Breast epithelium (tissue), 4 donors: ENCODE data around the gene NRG3. TPM values are rescaled to one million over a fixed set of nuclear protein-coding genes. Genes with fewer than 3 reads are reported as not detected.

ENCODE experiments used
- DNase-seq, 2 donors: peaks; one replicate each; pipeline ENCODE4 v3.0.0-alpha.2; 2019; ENCODE audit warnings: low spot score in 2 of 2
- H3K27ac ChIP-seq, 2 donors: fragments of 200-600 bp; sonication (generic) in 1 of 2; one replicate each; pipeline ENCODE4 v1.5.1; 2016 to 2019; ENCODE audit warnings: mild to moderate bottlenecking in 1 of 2
- H3K27me3 ChIP-seq, 2 donors: fragments of 200-600 bp; sonication (generic) in 1 of 2; one replicate each; pipeline versions ENCODE4 v1.5.1 to v1.6.0; 2017 to 2019; ENCODE audit warnings: control low read depth in 1 of 2, mild to moderate bottlenecking in 1 of 2
- H3K36me3 ChIP-seq: fragments of 200-600 bp; one replicate; pipeline ENCODE4 v1.5.1; 2019
- H3K4me1 ChIP-seq, 2 donors: fragments of 200-600 bp; sonication (generic); one replicate each; pipeline ENCODE4 v1.5.1; 2016 to 2019; ENCODE audit warnings: control low read depth in 1 of 2
- H3K4me3 ChIP-seq, 3 donors: fragments of 200-600 bp; sonication (generic); 1 replicate in 2 of 3; 2 replicates in 1 of 3; pipeline ENCODE4 v1.5.1; 2016 to 2019; ENCODE audit warnings: mild to moderate bottlenecking in 3 of 3, moderate library complexity in 2 of 3
- H3K9me3 ChIP-seq, 2 donors: fragments of 200-600 bp; sonication (generic) in 1 of 2; one replicate each; pipeline ENCODE4 v1.5.1; 2016 to 2019; ENCODE audit warnings: control low read depth in 1 of 2
- POLR2A ChIP-seq: fragments of 450-650 bp; IDR thresholded peaks from one replicate; pipeline ENCODE4 v1.6.1; 2016; ENCODE audit warnings: antibody characterized with exemption, mild to moderate bottlenecking, moderate library complexity
- POLR2AphosphoS5 ChIP-seq, 3 donors: sonication (generic); formaldehyde crosslinking; IDR thresholded peaks; one replicate each; pipeline ENCODE4 v1.6.1; 2017; ENCODE audit warnings: antibody characterized with exemption in 3 of 3
- intact Hi-C: fragments of 100-400 bp; cut with DNase I; formaldehyde crosslinking; loops from one replicate; pipeline ENCODE4 v1.15.1; 2023; ENCODE audit warnings: low total_unique reads
- total RNA-seq, 3 donors: library from RNA; depleted of rRNA; stranded (reverse); fragments of >200 nt; gene quantifications; one replicate each; pipeline ENCODE4 v1.1.0, GENCODE V29; 2016
- TF ChIP-seq, protein P1 (sequence below), 3 donors: fragments of 450-650 bp; IDR thresholded peaks; one replicate each; pipeline ENCODE4 v1.5.1; 2016 to 2017; ENCODE audit warnings: antibody characterized with exemption in 3 of 3, mild to moderate bottlenecking in 3 of 3, moderate library complexity in 3 of 3

NRG3 gene
- total RNA-seq, 3 donors from 2014 or later = 0.16 to 0.88 (median 0.33) TPM

DNA sequence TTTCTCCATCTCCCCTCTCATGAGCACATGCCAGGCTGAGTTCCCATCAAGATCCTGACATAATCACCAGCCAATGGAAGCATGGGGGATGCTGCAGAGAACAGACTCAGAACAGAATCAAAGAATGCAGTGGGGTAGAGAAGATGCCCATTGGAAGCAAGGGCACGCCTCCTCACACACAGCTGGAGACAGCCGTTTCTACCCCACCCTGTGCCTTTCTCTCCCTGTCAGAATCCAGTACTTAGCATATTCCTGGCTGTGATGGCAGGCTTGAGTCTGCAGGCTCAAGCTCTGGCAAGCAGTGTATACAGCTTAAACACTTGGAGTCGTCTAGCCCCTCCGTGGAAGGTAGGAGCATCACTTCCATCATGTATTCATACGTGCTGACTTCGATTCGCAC is 867.9 kb downstream of the NRG3 start:
- TF ChIP-seq, protein P1, sequence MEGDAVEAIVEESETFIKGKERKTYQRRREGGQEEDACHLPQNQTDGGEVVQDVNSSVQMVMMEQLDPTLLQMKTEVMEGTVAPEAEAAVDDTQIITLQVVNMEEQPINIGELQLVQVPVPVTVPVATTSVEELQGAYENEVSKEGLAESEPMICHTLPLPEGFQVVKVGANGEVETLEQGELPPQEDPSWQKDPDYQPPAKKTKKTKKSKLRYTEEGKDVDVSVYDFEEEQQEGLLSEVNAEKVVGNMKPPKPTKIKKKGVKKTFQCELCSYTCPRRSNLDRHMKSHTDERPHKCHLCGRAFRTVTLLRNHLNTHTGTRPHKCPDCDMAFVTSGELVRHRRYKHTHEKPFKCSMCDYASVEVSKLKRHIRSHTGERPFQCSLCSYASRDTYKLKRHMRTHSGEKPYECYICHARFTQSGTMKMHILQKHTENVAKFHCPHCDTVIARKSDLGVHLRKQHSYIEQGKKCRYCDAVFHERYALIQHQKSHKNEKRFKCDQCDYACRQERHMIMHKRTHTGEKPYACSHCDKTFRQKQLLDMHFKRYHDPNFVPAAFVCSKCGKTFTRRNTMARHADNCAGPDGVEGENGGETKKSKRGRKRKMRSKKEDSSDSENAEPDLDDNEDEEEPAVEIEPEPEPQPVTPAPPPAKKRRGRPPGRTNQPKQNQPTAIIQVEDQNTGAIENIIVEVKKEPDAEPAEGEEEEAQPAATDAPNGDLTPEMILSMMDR (IDR thresholded peaks at IDR 0.05) = no peak
- TF ChIP-seq POLR2AphosphoS5 (IDR thresholded peaks at IDR 0.05) (no peak), POLR2A (no peak)
- Histone ChIP-seq H3K27me3 (no peaks in the 10 kb centered on the region), H3K4me1 (no peaks in the 10 kb centered on the region), H3K36me3 (no peaks in the 10 kb centered on the region), H3K27ac (no peak overlapping the region), H3K9me3 (no peaks in the 10 kb centered on the region), H3K4me3 (no peak overlapping the region)
- DNase-seq = no peak
- intact Hi-C loops = no loop called here

DNA sequence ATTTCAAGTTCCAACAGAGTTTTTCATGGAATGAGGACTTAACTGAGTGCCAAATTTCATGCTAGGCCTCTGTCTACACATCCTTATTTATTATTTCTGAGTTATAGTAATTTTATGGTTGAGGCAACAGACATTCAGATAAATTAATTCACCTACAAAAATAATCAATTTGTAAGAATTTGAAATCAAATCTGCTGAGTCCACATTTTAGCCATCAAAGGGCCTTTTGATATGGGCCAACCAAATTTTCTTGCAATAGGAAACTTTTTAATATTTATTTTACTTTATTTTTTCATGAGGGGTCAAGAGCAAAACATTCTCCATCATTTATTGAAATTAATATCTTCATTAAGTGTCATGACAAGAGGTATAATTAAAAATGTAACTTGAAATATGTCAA is 875.5 kb downstream of the NRG3 start:
- no peak overlapping the region for H3K4me3 ChIP-seq
- H3K36me3 ChIP-seq = no peaks in the 10 kb centered on the region
- no peak overlapping the region for H3K27ac ChIP-seq
- no peaks in the 10 kb centered on the region for H3K4me1 ChIP-seq
- intact Hi-C loops = no loop called here
- no peak for TF ChIP-seq POLR2AphosphoS5 (IDR thresholded peaks at IDR 0.05)
- no peak for TF ChIP-seq POLR2A
- DNase-seq = no peak
- no peaks in the 10 kb centered on the region for H3K9me3 ChIP-seq
- H3K27me3 ChIP-seq = no peaks in the 10 kb centered on the region

DNA sequence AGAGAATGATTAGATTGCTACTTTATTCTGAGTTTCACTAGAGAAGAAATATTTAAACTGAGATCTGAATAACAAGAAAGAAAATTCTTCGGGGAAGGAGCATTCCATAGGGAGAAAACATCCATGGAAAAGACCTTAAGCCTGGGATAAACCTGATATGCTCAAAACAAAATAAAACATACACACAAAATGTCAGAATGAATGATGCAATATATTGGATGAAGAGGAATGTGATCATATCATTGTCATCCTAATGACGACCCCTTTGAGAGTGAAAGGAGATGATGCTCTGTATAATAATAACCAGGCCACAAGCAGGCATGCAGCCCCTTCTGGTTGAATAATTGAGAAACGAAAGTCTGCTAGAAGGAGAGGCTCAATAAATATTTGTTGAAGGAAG is 882.4 kb downstream of the NRG3 start:
- Histone ChIP-seq H3K36me3 (no peaks in the 10 kb centered on the region), H3K4me3 (no peak overlapping the region), H3K27ac (no peak overlapping the region), H3K27me3 (no peaks in the 10 kb centered on the region), H3K4me1 (no peaks in the 10 kb centered on the region), H3K9me3 (no peaks in the 10 kb centered on the region)
- DNase-seq = no peak
- intact Hi-C loops = no loop called here
- no peak for TF ChIP-seq POLR2AphosphoS5 (IDR thresholded peaks at IDR 0.05)
- TF ChIP-seq, protein P1 (IDR thresholded peaks at IDR 0.05) = no peak
- TF ChIP-seq POLR2A = no peak

DNA sequence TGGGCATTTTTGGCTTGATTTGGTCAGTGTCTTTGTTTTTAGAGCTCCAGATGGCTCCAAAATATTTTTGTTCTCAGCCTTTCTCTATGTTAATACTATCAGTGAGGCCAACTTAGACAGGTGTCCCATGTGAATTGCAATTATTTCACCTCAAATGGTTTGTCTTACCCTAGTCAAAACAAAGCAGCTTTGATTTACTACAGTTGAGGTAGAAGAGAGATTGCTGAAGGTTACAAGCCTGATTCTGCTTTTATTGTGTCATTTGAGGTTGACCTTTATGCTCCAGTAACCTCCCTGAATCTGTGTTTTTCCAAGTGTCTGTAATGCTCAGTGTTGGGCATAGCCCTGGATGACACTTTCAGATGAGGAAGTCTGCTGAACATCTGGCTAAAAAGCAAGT is 882.9 kb downstream of the NRG3 start:
- TF ChIP-seq POLR2AphosphoS5 (IDR thresholded peaks at IDR 0.05) (no peak), POLR2A (no peak)
- TF ChIP-seq, protein P1 (IDR thresholded peaks at IDR 0.05) = no peak
- H3K4me1 ChIP-seq = no peaks in the 10 kb centered on the region
- H3K4me3 ChIP-seq = no peak overlapping the region
- intact Hi-C loops = no loop called here
- no peak for DNase-seq
- H3K27me3 ChIP-seq = no peaks in the 10 kb centered on the region
- no peaks in the 10 kb centered on the region for H3K9me3 ChIP-seq
- H3K36me3 ChIP-seq = no peaks in the 10 kb centered on the region
- H3K27ac ChIP-seq = no peak overlapping the region

DNA sequence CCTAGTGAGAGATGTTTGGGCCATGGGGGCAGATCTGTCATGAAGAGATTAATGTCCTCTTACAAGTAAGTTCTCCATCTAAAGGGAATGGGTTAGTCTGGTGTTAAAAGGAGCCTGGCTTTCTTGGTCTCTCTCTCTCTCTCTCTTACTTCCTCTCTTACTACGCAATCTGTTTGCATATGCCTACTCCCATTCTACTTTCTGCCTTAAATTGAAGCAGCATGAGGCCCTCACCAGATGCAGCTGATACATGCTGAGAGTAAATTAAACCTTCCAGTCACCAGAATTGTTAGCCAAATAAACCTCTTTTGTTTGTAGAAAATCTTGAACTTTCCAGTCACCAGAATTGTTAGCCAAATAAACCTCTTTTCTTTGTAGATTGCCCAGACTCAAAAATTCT is 884.1 kb downstream of the NRG3 start:
- Histone ChIP-seq H3K9me3 (no peaks in the 10 kb centered on the region), H3K4me1 (no peaks in the 10 kb centered on the region), H3K27me3 (no peaks in the 10 kb centered on the region), H3K4me3 (no peak overlapping the region), H3K36me3 (no peaks in the 10 kb centered on the region), H3K27ac (no peak overlapping the region)
- DNase-seq = no peak
- intact Hi-C loops = no loop called here
- TF ChIP-seq POLR2AphosphoS5 (IDR thresholded peaks at IDR 0.05) = no peak
- TF ChIP-seq, protein P1 (IDR thresholded peaks at IDR 0.05) = no peak
- TF ChIP-seq POLR2A = no peak

DNA sequence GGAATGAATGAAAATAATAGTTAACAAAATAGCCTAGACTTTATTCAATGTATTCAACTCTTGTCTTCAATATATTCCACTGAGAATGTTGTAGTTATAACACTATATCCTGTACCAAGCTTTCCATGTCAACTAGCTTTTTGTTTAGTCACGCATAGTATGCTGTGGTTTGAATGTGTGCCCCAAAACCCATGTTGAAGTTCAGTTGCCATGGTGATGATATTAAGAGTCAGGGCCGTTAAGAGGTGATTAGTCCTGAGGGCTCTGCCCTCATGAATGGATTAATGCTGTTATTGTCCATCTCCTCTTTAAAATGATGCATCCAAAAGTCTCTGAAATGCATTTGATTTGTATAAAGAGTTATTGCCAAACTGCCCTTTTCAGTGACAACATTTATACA is 887.6 kb downstream of the NRG3 start:
- H3K27ac ChIP-seq = no peak overlapping the region
- no peaks in the 10 kb centered on the region for H3K4me1 ChIP-seq
- H3K27me3 ChIP-seq = no peaks in the 10 kb centered on the region
- intact Hi-C loops = no loop called here
- no peak overlapping the region for H3K4me3 ChIP-seq
- no peaks in the 10 kb centered on the region for H3K36me3 ChIP-seq
- no peak for DNase-seq
- TF ChIP-seq POLR2A = no peak
- TF ChIP-seq, protein P1 (IDR thresholded peaks at IDR 0.05) = no peak
- TF ChIP-seq POLR2AphosphoS5 (IDR thresholded peaks at IDR 0.05) = no peak
- no peaks in the 10 kb centered on the region for H3K9me3 ChIP-seq
